Measurements from ENCODE around the gene CLTB. TPM values are rescaled to one million over a fixed set of nuclear protein-coding genes. Genes with fewer than 3 reads are reported as not detected.
A peak's percentile ranks its signal among the peaks of the same experiment; 100 is the strongest.

The CLTB gene
- total RNA-seq, 2 experiments from 2014 or later: 69.5 to 73.2 TPM

DNA sequence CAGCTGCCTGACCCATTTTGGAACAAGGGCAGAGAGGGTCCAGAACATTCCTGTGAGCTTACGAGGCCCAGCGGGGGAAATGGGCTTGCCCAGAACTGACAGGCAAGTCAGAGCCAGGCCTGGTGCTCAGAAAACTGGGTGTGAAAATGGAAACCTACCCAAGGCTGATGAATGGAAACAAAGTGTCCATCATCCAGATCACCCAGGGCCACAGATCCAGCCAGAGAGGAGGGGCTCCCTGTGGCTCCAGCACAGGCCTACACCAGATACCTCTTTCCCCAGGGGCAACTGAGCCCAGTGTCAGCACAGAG lies 3.1 kb downstream of the CLTB start:
- ATAC-seq (ENCODE audit: poor library complexity): no peak
- H3K4me3 ChIP-seq (ENCODE audit: low read length): no peak overlapping the region
- TF ChIP-seq, protein P1, sequence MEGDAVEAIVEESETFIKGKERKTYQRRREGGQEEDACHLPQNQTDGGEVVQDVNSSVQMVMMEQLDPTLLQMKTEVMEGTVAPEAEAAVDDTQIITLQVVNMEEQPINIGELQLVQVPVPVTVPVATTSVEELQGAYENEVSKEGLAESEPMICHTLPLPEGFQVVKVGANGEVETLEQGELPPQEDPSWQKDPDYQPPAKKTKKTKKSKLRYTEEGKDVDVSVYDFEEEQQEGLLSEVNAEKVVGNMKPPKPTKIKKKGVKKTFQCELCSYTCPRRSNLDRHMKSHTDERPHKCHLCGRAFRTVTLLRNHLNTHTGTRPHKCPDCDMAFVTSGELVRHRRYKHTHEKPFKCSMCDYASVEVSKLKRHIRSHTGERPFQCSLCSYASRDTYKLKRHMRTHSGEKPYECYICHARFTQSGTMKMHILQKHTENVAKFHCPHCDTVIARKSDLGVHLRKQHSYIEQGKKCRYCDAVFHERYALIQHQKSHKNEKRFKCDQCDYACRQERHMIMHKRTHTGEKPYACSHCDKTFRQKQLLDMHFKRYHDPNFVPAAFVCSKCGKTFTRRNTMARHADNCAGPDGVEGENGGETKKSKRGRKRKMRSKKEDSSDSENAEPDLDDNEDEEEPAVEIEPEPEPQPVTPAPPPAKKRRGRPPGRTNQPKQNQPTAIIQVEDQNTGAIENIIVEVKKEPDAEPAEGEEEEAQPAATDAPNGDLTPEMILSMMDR (IDR thresholded peaks at IDR 0.05): no peak
- H3K36me3 ChIP-seq (ENCODE audit: insufficient read depth, low read length): peaks cover 12% of the 10 kb centered on the region
- peak overlapping the region; percentile 86 for H3K27ac Mint-ChIP-seq
- intact Hi-C loops (cut with DNase I, micrococcal nuclease): loop anchor here in 1 of 2 experiments (1.0 to 5.0 kb wide), 2 partner anchors 21 to 681 kb away; no protein-coding TSS in a partner anchor
- peaks cover 28% of the 10 kb centered on the region for H3K36me3 Mint-ChIP-seq (ENCODE audit: low read depth)
- H3K4me1 Mint-ChIP-seq (ENCODE audit: low read depth): peaks cover 48% of the 10 kb centered on the region
- no peak for DNase-seq
- no peaks in the 10 kb centered on the region for H3K9me3 Mint-ChIP-seq
- CTCF ChIA-PET: interaction anchor here (0.8 kb wide), 1 partner anchor 35 kb away, joined by 3 read pairs; the partner anchor contains the start of gene FAF2
- no peaks in the 10 kb centered on the region for H3K9me3 ChIP-seq (ENCODE audit: control insufficient read depth in 1 of 2, insufficient read depth in 1 of 2, low read length in 2 of 2)
- no peaks in the 10 kb centered on the region for H3K27me3 Mint-ChIP-seq
- H3K4me1 ChIP-seq (ENCODE audit: insufficient read depth, low read length): peaks cover 37% of the 10 kb centered on the region
- H3K4me3 Mint-ChIP-seq: peak overlapping the region; percentile 20
- no peaks in the 10 kb centered on the region for H3K27me3 ChIP-seq (ENCODE audit: control insufficient read depth in 1 of 2, insufficient read depth in 2 of 2, low read length in 2 of 2)
- POLR2A ChIA-PET: no interaction called here
- no peak overlapping the region for H3K27ac ChIP-seq (ENCODE audit: low read depth in 1 of 2, low read length in 2 of 2)

DNA sequence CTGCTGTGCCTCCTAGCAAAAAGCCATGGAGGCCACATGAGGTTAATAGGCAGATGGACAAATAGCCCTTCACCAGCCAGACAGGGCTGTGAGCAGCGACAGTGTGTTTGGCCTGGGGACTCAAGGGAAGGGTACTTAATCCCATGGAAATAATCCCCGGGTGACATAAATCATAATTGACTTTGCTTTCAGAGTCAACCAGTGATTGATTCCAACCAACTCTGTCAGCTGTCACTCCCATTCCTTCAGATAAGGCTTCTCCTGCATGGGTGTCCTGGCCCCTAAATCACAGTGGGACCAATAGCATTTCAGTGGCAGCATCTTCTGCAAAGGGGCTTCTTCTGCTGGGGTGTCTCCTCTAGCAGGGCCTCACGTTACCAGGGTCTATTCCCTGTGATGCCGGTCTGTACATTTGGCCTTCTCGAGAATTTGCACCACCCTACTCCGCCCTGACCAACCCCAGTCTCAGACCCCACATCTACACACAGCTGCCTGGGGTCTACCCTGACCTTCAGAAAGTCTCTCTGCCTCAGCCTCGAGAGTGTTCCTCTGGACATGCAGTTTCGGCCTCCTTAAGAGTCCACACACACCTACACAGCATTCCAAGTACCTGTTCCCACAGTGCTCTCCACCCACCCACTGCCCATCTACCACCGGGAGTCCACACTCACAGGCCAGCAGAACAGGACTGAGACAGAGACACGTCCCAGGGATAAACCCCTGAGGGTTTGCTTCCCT lies 3.7 kb downstream of the CLTB start:
- peak in 1 of 14 experiments; percentile 14 for DNase-seq
- peaks cover 17% of the 10 kb centered on the region for H3K36me3 ChIP-seq (ENCODE audit: insufficient read depth, low read length)
- H3K27me3 Mint-ChIP-seq: no peaks in the 10 kb centered on the region
- H3K27ac Mint-ChIP-seq: peak overlapping the region; percentile 86
- peak overlapping the region; percentile 20 for H3K4me3 Mint-ChIP-seq
- no peaks in the 10 kb centered on the region for H3K27me3 ChIP-seq (ENCODE audit: control insufficient read depth in 1 of 2, insufficient read depth in 2 of 2, low read length in 2 of 2)
- intact Hi-C loops (cut with DNase I, micrococcal nuclease): loop anchor here in 1 of 2 experiments (1.0 to 5.0 kb wide), 2 partner anchors 20 to 680 kb away; no protein-coding TSS in a partner anchor
- H3K9me3 ChIP-seq (ENCODE audit: control insufficient read depth in 1 of 2, insufficient read depth in 1 of 2, low read length in 2 of 2): no peaks in the 10 kb centered on the region
- H3K4me1 Mint-ChIP-seq (ENCODE audit: low read depth): peaks cover 48% of the 10 kb centered on the region
- POLR2A ChIA-PET: no interaction called here
- CTCF ChIA-PET: no interaction called here
- peaks cover 37% of the 10 kb centered on the region for H3K4me1 ChIP-seq (ENCODE audit: insufficient read depth, low read length)
- TF ChIP-seq, protein P1 (IDR thresholded peaks at IDR 0.05): no peak
- ATAC-seq (ENCODE audit: poor library complexity): no peak
- H3K36me3 Mint-ChIP-seq (ENCODE audit: low read depth): peaks cover 32% of the 10 kb centered on the region
- no peaks in the 10 kb centered on the region for H3K9me3 Mint-ChIP-seq
- no peak overlapping the region for H3K4me3 ChIP-seq (ENCODE audit: low read length)
- H3K27ac ChIP-seq (ENCODE audit: low read depth in 1 of 2, low read length in 2 of 2): no peak overlapping the region

DNA sequence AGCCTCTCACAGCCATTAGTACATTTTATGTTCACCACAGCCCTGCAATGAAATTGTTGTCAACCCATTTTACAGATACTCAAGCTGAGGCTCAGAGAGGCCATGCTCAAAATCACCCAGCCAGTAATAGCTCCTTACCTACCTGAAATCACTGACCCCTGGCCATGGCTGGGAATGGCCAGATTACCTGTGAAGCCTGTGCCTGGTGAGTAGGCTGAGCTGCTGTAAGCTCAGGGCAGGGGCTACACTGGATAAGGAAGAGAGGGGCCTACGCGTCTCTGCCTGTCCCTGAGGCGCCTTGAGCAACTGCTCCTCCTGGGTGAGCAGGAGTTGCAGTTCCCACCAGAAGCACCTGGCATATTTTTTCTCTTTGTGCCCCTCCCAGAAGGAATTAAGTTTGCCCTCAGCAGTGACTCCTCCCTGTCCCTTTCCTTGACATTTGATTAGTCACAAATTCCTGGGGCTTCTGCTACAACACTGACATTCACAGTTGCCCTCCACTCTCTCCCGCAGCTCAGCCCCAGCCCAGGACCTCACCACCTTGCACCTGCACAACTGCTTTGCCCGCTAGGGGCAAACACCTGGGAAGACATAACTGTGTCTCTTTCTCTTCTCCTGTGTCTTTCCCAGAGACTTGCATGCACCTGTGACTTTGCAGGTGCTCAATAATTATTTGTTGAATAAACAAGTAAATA lies 5.7 kb downstream of the CLTB start:
- POLR2A ChIA-PET: interaction anchor here (0.8 kb wide), 1 partner anchor 49 kb away, joined by 4 read pairs; the partner anchor contains the start of gene KIAA1191

More for the DNA sequence above, 5.7 kb downstream of the CLTB start:
- H3K4me3 ChIP-seq (ENCODE audit: low read length): no peak overlapping the region
- H3K27ac ChIP-seq (ENCODE audit: low read depth in 1 of 2, low read length in 2 of 2): no peak overlapping the region
- H3K4me1 ChIP-seq (ENCODE audit: insufficient read depth, low read length): peaks cover 29% of the 10 kb centered on the region
- intact Hi-C loops (cut with DNase I, micrococcal nuclease): loop anchor here in 1 of 2 experiments (5.0 kb wide), 1 partner anchor 678 kb away; no protein-coding TSS in a partner anchor
- H3K27me3 Mint-ChIP-seq: no peaks in the 10 kb centered on the region
- no peaks in the 10 kb centered on the region for H3K9me3 Mint-ChIP-seq
- H3K27me3 ChIP-seq (ENCODE audit: control insufficient read depth in 1 of 2, insufficient read depth in 2 of 2, low read length in 2 of 2): no peaks in the 10 kb centered on the region
- H3K36me3 ChIP-seq (ENCODE audit: insufficient read depth, low read length): peaks cover 31% of the 10 kb centered on the region
- H3K36me3 Mint-ChIP-seq (ENCODE audit: low read depth): peaks cover 47% of the 10 kb centered on the region
- TF ChIP-seq, protein P1 (IDR thresholded peaks at IDR 0.05): no peak
- no peak overlapping the region for H3K27ac Mint-ChIP-seq
- H3K4me1 Mint-ChIP-seq (ENCODE audit: low read depth): peaks cover 38% of the 10 kb centered on the region
- DNase-seq (no peak), ATAC-seq (ENCODE audit: poor library complexity) (no peak)
- CTCF ChIA-PET: no interaction called here
- H3K4me3 Mint-ChIP-seq: no peak overlapping the region
- no peaks in the 10 kb centered on the region for H3K9me3 ChIP-seq (ENCODE audit: control insufficient read depth in 1 of 2, insufficient read depth in 1 of 2, low read length in 2 of 2)
